HG03342 (cell line): ENCODE results near the gene ARHGEF19.

Source experiments
- ATAC-seq: cut with Tn5 transposase; IDR thresholded peaks from one replicate; pipeline ENCODE4 v1.9.1; 2021; ENCODE audit warnings: mild to moderate bottlenecking, moderate library complexity; ENCODE audit not compliant: unreplicated experiment

The ARHGEF19 gene

GRCh38 chr1:16151196-16151994 is 61.1 kb downstream of the ARHGEF19 start:
- no peak for ATAC-seq

GRCh38 chr1:16150508-16150907 is 61.9 kb downstream of the ARHGEF19 start:
- ATAC-seq = no peak

GRCh38 chr1:16149702-16150488 is 62.6 kb downstream of the ARHGEF19 start:
- no peak for ATAC-seq

GRCh38 chr1:16149146-16149545 is 63.3 kb downstream of the ARHGEF19 start:
- ATAC-seq = no peak

- no peak for ATAC-seq
Measured at GRCh38 chr1:16148329-16149092, 63.9 kb downstream of the ARHGEF19 start.
